Endothelial cell of umbilical vein (primary cell): ENCODE measurements around the gene CRY1. TPM values are rescaled to one million over a fixed set of nuclear protein-coding genes. Genes with fewer than 3 reads are reported as not detected.
"Not testable (repeated sequence)": the region's sequence is repeated elsewhere in the genome, so short reads cannot be mapped to it uniquely, and the experiment has no call there.

Experiments used
- BruUV-seq: library from RNA; stranded (reverse); fragments of 400-500 nt; replicated peaks from 2 replicates; lab custom pipeline; 2021; lab: Mats Ljungman, UMichigan
- CTCF ChIA-PET: fragments of 300-600, 350-600 bp; sonication (Branson Sonifier 250); formaldehyde crosslinking; loops from one replicate; lab custom pipeline; 2021; ENCODE audit warnings: antibody characterized with exemption, inconsistent platforms; lab: Charles Lee
- POLR2A ChIA-PET: fragments of 300-600, 350-600 bp; sonication (Branson Sonifier 250); formaldehyde crosslinking; loops from one replicate; lab custom pipeline; 2021; ENCODE audit warnings: antibody characterized with exemption, inconsistent platforms; lab: Charles Lee
- DNase-seq: peaks from one replicate; pipeline ENCODE4 v3.0.0-alpha.2; 2011; ENCODE audit warnings: low read depth, low spot score
- FAIRE-seq: peaks from 2 replicates; lab custom pipeline; 2011; peaks lifted over from hg19 to GRCh38; lab: Jason Lieb, UNC
- H2AFZ ChIP-seq: 2 replicates; pipeline ENCODE4 v1.6.0; 2012; ENCODE audit warnings: low read depth, low read length, control low read depth, inconsistent platforms
- H3K27ac ChIP-seq: 2 replicates; pipeline ENCODE4 v1.5.1; 2011; ENCODE audit warnings: low read depth, mild to moderate bottlenecking, control low read depth, low read length, moderate library complexity; ENCODE audit not compliant: insufficient read depth
- H3K27me3 ChIP-seq, 2 experiments: 2 replicates each; pipeline versions ENCODE4 v1.6.0 to v1.6.1; 2011; ENCODE audit warnings: low read length in 2 of 2, mixed read lengths in 1 of 2; ENCODE audit not compliant: control insufficient read depth in 2 of 2, insufficient read depth in 2 of 2
- H3K36me3 ChIP-seq, 2 experiments: 2 replicates in 1 of 2; 3 replicates in 1 of 2; pipeline ENCODE4 v1.5.1; 2011; ENCODE audit warnings: low read length in 2 of 2, mild to moderate bottlenecking in 1 of 2, moderate library complexity in 1 of 2; ENCODE audit not compliant: control insufficient read depth in 2 of 2, insufficient read depth in 2 of 2; ENCODE audit errors: extremely low read depth in 1 of 2
- H3K4me1 ChIP-seq: 3 replicates; pipeline ENCODE4 v1.5.1; 2011; ENCODE audit warnings: mild to moderate bottlenecking, low read length; ENCODE audit not compliant: control insufficient read depth, insufficient read depth; ENCODE audit errors: extremely low read depth
- H3K4me2 ChIP-seq: 2 replicates; pipeline ENCODE4 v1.6.1; 2011; ENCODE audit warnings: low read length, control low read depth, mixed read lengths; ENCODE audit not compliant: insufficient read depth
- H3K4me3 ChIP-seq, 3 experiments: fragments of 200-600 bp in 1 of 3; sonication (generic), shearing (Covaris generic) in 1 of 3; replicated peaks in 1 of 3; 2 replicates each; pipeline ENCODE4 v1.5.1; 2011 to 2016; ENCODE audit warnings: control low read depth in 3 of 3, low read length in 3 of 3, mild to moderate bottlenecking in 2 of 3, inconsistent platforms in 1 of 3, low read depth in 1 of 3, moderate library complexity in 1 of 3; ENCODE audit not compliant: insufficient read depth in 1 of 3
- H3K79me2 ChIP-seq: 2 replicates; pipeline ENCODE4 v1.6.0; 2012; ENCODE audit warnings: low read length, inconsistent platforms; ENCODE audit not compliant: control insufficient read depth, insufficient read depth
- H3K9ac ChIP-seq: replicated peaks from 2 replicates; pipeline ENCODE3; 2011; ENCODE audit warnings: low read length, control low read depth; ENCODE audit not compliant: insufficient read depth; ENCODE audit errors: extremely low read depth
- H3K9me1 ChIP-seq: replicated peaks from 3 replicates; pipeline ENCODE4 v1.6.0; 2011; ENCODE audit warnings: mild to moderate bottlenecking, low read length; ENCODE audit not compliant: control insufficient read depth, insufficient read depth; ENCODE audit errors: extremely low read depth
- H3K9me3 ChIP-seq: replicated peaks from 2 replicates; pipeline ENCODE4 v1.5.1; 2012; ENCODE audit warnings: low read length, inconsistent platforms; ENCODE audit not compliant: control insufficient read depth, insufficient read depth
- H4K20me1 ChIP-seq: replicated peaks from 2 replicates; pipeline ENCODE3; 2011; ENCODE audit warnings: mild to moderate bottlenecking, low read length; ENCODE audit not compliant: control insufficient read depth, insufficient read depth; ENCODE audit errors: extremely low read depth
- EZH2 ChIP-seq: IDR thresholded peaks from 2 replicates; pipeline ENCODE4 v1.6.1; 2012; ENCODE audit warnings: borderline replicate concordance, low read depth, mild to moderate bottlenecking, moderate library complexity, low read length, inconsistent platforms; ENCODE audit not compliant: severe bottlenecking
- FOS ChIP-seq: IDR thresholded peaks from 2 replicates; pipeline ENCODE4 v1.6.1; 2011; ENCODE audit warnings: mild to moderate bottlenecking, low read length, moderate library complexity, borderline replicate concordance; ENCODE audit not compliant: insufficient read depth
- GATA2 ChIP-seq: IDR thresholded peaks from 2 replicates; pipeline ENCODE4 v1.7.0; 2011; ENCODE audit warnings: low read depth, mild to moderate bottlenecking, moderate library complexity, mixed read lengths, low read length; ENCODE audit not compliant: insufficient read length, insufficient read depth
- JUN ChIP-seq: IDR thresholded peaks from 2 replicates; pipeline ENCODE4 v1.6.1; 2011; ENCODE audit warnings: borderline replicate concordance, low read depth; ENCODE audit not compliant: insufficient read length, insufficient read depth
- MYC ChIP-seq: IDR thresholded peaks from one replicate; pipeline ENCODE4 v1.6.1; 2011; ENCODE audit warnings: mild to moderate bottlenecking, low read depth, low read length
- POLR2A ChIP-seq: IDR thresholded peaks from 2 replicates; pipeline ENCODE4 v1.6.1; 2012; ENCODE audit warnings: low read depth, mild to moderate bottlenecking, control low read depth, low read length
- POLR2AphosphoS5 ChIP-seq: IDR thresholded peaks from 2 replicates; pipeline ENCODE4 v1.6.1; 2012; ENCODE audit warnings: low read depth, mild to moderate bottlenecking, control low read depth, low read length, moderate library complexity; ENCODE audit not compliant: insufficient read depth
- dilution Hi-C: fragments of 300-500 bp; cut with MboI; formaldehyde crosslinking; loops from one replicate; pipeline ENCODE4 v1.15.0; 2019; ENCODE audit warnings: low sequenced_read_pairs; ENCODE audit not compliant: extremely low pct_ligation_motif_present
- intact Hi-C: fragments of 100-400 bp; cut with micrococcal nuclease; formaldehyde crosslinking; loops from one replicate; pipeline ENCODE4 v1.10.0; 2022
- polyA plus RNA-seq, 4 experiments: library from polyadenylated mRNA; depleted of rRNA in 3 of 4; stranded (reverse) in 3 of 4; unstranded in 1 of 4; fragments of >200 nt; gene quantifications; 2 replicates each; pipeline versions ENCODE4 v1.2.1 to v1.2.3, GENCODE V29; 2011 to 2012; ENCODE audit warnings: missing spikeins in 1 of 4
- total RNA-seq: library from RNA; stranded (reverse); gene quantifications from 2 replicates; pipeline ENCODE4 v1.2.3, GENCODE V29; 2021
- TF ChIP-seq, protein P1 (sequence below): IDR thresholded peaks from 2 replicates; pipeline ENCODE4 v1.6.1; 2011; ENCODE audit not compliant: insufficient read depth, insufficient read length
- TF ChIP-seq, protein P2 (sequence below), 2 donors: IDR thresholded peaks; 1 replicate in 1 of 2; 2 replicates in 1 of 2; pipeline ENCODE4 v1.5.1; 2011; ENCODE audit warnings: low read length in 2 of 2, mild to moderate bottlenecking in 2 of 2, moderate library complexity in 2 of 2, control low read depth in 1 of 2, inconsistent platforms in 1 of 2, low read depth in 1 of 2; ENCODE audit not compliant: insufficient read depth in 1 of 2; ENCODE audit errors: extremely low read depth in 1 of 2

The CRY1 gene
- total and polyA plus RNA-seq, 2 donors (not counting 3 experiments of a cell fraction or from before 2014, with no cell fraction given), result 11.4 to 21.0 TPM

DNA sequence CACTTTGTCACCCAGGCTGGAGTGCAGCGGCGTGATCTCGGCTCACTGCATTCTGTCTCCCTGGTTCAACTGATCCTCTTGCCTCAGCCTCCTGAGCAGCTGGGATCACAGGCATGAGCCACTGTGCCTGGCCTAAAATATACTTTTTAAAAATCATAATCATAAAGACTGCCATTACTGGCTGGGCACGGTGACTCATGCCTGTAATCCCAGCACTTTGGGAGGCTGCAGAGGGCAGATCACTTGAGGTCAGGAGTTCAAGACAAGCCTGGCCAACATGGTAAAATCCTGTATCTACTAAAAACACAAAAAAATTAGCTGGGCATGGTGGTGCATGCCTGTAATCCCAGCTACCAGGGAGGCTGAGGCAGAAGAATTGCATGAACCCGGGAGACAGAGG lies 20.1 kb downstream of the CRY1 start:
- CTCF ChIA-PET, result interaction anchor here (1.2 to 1.8 kb wide), 2 partner anchors 18 to 19 kb away, joined by 3 to 6 read pairs; no protein-coding TSS in a partner anchor
- H3K4me2 ChIP-seq, DNase-seq, H3K36me3 ChIP-seq, H4K20me1 ChIP-seq, POLR2A ChIA-PET, H2AFZ ChIP-seq, H3K9me1 ChIP-seq, BruUV-seq, H3K9me3 ChIP-seq, H3K27ac ChIP-seq, H3K4me3 ChIP-seq, H3K27me3 ChIP-seq, dilution Hi-C loops, FAIRE-seq, intact Hi-C loops, H3K4me1 ChIP-seq, H3K9ac ChIP-seq: not testable (repeated sequence)
- peaks cover 24% of the 10 kb centered on the region for H3K79me2 ChIP-seq

DNA sequence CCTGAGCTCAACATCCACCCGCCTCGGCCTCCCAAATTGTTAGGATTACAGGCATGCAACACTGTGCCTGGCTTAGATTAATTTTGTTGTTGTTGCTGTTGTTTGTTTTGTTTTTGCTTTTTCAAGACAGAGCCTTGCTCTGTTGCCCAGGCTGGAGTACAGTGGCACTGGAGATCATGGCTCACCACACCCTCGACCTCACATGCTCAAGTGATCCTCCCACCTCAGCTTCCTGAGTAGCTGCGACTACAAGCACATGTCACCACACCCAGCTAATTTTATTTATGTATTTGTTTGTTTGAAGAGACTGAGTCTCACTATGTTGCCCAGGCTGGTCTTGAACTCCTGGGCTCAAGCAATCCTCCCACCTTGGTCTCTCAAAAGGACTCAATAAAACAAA lies 26.7 kb downstream of the CRY1 start:
- POLR2A ChIA-PET, result no interaction called here
- DNase-seq, result no peak
- CTCF ChIA-PET, result no interaction called here
- Histone ChIP-seq H2AFZ (no peak overlapping the region), H3K9ac (no peak overlapping the region), H3K36me3 (no peaks in the 10 kb centered on the region), H3K27ac (no peak overlapping the region), H3K9me3 (no peaks in the 10 kb centered on the region), H3K27me3 (no peaks in the 10 kb centered on the region), H3K9me1 (no peaks in the 10 kb centered on the region), H3K4me1 (no peaks in the 10 kb centered on the region), H4K20me1 (no peaks in the 10 kb centered on the region), H3K4me3 (no peak overlapping the region), H3K79me2 (peaks cover 7% of the 10 kb centered on the region), H3K4me2 (no peak overlapping the region)
- BruUV-seq, result no TSS peak
- dilution Hi-C loops (no loop called here), intact Hi-C loops (no loop called here)
- no peak for FAIRE-seq
- TF ChIP-seq EZH2, result no peak
- TF ChIP-seq POLR2AphosphoS5, result no peak
- no peak for TF ChIP-seq FOS
- no peak for TF ChIP-seq MYC
- TF ChIP-seq, protein P1, sequence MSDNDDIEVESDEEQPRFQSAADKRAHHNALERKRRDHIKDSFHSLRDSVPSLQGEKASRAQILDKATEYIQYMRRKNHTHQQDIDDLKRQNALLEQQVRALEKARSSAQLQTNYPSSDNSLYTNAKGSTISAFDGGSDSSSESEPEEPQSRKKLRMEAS, result no peak
- TF ChIP-seq, protein P2, sequence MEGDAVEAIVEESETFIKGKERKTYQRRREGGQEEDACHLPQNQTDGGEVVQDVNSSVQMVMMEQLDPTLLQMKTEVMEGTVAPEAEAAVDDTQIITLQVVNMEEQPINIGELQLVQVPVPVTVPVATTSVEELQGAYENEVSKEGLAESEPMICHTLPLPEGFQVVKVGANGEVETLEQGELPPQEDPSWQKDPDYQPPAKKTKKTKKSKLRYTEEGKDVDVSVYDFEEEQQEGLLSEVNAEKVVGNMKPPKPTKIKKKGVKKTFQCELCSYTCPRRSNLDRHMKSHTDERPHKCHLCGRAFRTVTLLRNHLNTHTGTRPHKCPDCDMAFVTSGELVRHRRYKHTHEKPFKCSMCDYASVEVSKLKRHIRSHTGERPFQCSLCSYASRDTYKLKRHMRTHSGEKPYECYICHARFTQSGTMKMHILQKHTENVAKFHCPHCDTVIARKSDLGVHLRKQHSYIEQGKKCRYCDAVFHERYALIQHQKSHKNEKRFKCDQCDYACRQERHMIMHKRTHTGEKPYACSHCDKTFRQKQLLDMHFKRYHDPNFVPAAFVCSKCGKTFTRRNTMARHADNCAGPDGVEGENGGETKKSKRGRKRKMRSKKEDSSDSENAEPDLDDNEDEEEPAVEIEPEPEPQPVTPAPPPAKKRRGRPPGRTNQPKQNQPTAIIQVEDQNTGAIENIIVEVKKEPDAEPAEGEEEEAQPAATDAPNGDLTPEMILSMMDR (IDR thresholded peaks at IDR 0.05; ENCODE audit: extremely low read depth in 1 of 2, insufficient read depth in 1 of 2, low read depth in 1 of 2, low read length in 2 of 2), result no peak
- TF ChIP-seq GATA2, result no peak
- TF ChIP-seq JUN, result no peak
- TF ChIP-seq POLR2A, result no peak
